Nephron (organoid): ENCODE data around the gene PADI3.

Source experiments
- H3K27ac Mint-ChIP-seq, 3 experiments: 2 replicates each; pipeline ENCODE4 v1.8.0; 2020; ENCODE audit warnings: mixed read lengths in 3 of 3, mild to moderate bottlenecking in 2 of 3, moderate library complexity in 1 of 3
- H3K27me3 Mint-ChIP-seq: 2 replicates; pipeline ENCODE4 v1.8.0; 2021; ENCODE audit warnings: low read depth, mild to moderate bottlenecking, moderate library complexity, mixed read lengths
- H3K36me3 Mint-ChIP-seq: 2 replicates; pipeline ENCODE4 v1.8.0; 2020; ENCODE audit warnings: low read depth, mixed read lengths
- H3K4me1 Mint-ChIP-seq: 2 replicates; pipeline ENCODE4 v1.8.0; 2020; ENCODE audit warnings: mixed read lengths
- H3K4me3 Mint-ChIP-seq, 3 experiments: 2 replicates each; pipeline ENCODE4 v1.8.0; 2020; ENCODE audit warnings: mild to moderate bottlenecking in 3 of 3, mixed read lengths in 3 of 3, moderate library complexity in 2 of 3
- H3K9me3 Mint-ChIP-seq: 2 replicates; pipeline ENCODE4 v1.8.0; 2020; ENCODE audit warnings: mixed read lengths
- CTCF ChIP-seq, 3 experiments: fragments of 200-600 bp; sonication (generic); IDR thresholded peaks; one replicate each; pipeline ENCODE4 v1.5.0; 2021; ENCODE audit warnings: antibody characterized with exemption in 3 of 3; ENCODE audit not compliant: unreplicated experiment in 3 of 3

The PADI3 gene

GRCh38 chr1:17310068-17310640, 61.3 kb downstream of the PADI3 start:
- peaks cover 3% of the 10 kb centered on the region for H3K9me3 Mint-ChIP-seq
- H3K27ac Mint-ChIP-seq: no peak overlapping the region
- TF ChIP-seq CTCF (IDR thresholded peaks at IDR 0.05; ENCODE audit: unreplicated experiment in 3 of 3): no peak
- no peaks in the 10 kb centered on the region for H3K36me3 Mint-ChIP-seq
- H3K27me3 Mint-ChIP-seq: peaks cover 28% of the 10 kb centered on the region
- H3K4me3 Mint-ChIP-seq: no peak overlapping the region
- peaks cover 5% of the 10 kb centered on the region for H3K4me1 Mint-ChIP-seq

GRCh38 chr1:17313530-17314309, 64.8 kb downstream of the PADI3 start:
- Mint-ChIP-seq H3K9me3 (no peaks in the 10 kb centered on the region), H3K27me3 (peaks cover 35% of the 10 kb centered on the region), H3K4me1 (peaks cover 5% of the 10 kb centered on the region), H3K4me3 (no peak overlapping the region), H3K27ac (no peak overlapping the region), H3K36me3 (no peaks in the 10 kb centered on the region)
- TF ChIP-seq CTCF (IDR thresholded peaks at IDR 0.05; ENCODE audit: unreplicated experiment in 3 of 3): no peak

DNA sequence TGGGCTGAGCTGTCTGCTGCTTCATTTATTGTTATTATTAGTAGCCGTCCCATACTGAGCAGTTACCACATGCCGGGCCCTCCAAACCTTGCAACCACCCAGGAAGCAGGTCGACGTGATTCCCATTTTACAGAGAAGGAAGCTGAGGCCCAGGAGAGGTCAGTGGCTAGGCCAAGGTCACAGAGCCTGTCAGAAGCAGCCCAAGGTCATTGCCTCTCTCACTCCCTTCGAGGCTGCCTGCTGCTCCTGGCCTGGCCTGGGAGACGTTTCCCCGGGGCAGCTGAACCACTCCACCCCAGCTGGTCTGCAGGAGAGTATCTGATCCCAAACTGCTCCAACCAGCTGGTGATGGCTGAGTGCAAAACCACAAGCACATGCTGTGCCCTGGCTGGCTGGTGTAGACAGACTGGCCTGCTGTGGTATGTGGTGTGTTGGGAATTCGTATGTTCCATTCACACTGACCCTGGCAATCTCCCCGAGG, 65.6 kb downstream of the PADI3 start:
- peaks cover under 1% of the 10 kb centered on the region for H3K4me1 Mint-ChIP-seq
- H3K9me3 Mint-ChIP-seq: no peaks in the 10 kb centered on the region
- no peaks in the 10 kb centered on the region for H3K36me3 Mint-ChIP-seq
- peaks cover 35% of the 10 kb centered on the region for H3K27me3 Mint-ChIP-seq
- H3K27ac Mint-ChIP-seq: no peak overlapping the region
- no peak for TF ChIP-seq CTCF (IDR thresholded peaks at IDR 0.05; ENCODE audit: unreplicated experiment in 3 of 3)
- H3K4me3 Mint-ChIP-seq: no peak overlapping the region

DNA sequence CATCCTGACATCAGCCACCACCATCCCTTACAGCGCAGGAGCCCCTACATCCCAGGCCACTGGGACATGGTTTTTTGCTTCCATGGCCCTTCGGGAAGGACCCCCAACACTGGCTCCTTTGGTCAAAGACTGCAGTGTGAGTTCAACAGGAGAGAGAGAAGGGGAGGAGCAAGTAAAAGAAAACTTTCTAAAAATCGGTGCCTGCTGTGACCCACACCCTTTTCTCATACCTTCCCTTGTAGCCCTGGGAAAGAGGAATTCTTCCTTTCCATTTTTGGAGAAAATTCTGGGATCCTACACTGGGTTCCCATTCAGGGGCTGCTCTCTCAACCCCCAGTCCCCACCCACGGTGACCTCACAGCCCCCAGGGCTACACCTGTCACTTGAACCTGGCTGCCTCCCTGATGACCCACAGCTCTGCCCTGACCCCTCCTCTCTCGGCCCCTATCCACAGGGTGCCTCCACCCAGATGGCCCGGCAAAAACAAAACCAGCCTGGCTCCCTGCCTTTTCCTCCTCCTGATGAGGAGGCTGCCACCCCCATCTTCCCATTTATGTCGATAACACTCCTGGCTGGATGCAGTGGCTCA, 66.7 kb downstream of the PADI3 start:
- Mint-ChIP-seq H3K9me3 (peaks cover 1% of the 10 kb centered on the region), H3K27me3 (peaks cover 29% of the 10 kb centered on the region), H3K4me1 (no peaks in the 10 kb centered on the region), H3K36me3 (no peaks in the 10 kb centered on the region), H3K4me3 (no peak overlapping the region), H3K27ac (no peak overlapping the region)
- TF ChIP-seq CTCF (IDR thresholded peaks at IDR 0.05; ENCODE audit: unreplicated experiment in 3 of 3): no peak

DNA sequence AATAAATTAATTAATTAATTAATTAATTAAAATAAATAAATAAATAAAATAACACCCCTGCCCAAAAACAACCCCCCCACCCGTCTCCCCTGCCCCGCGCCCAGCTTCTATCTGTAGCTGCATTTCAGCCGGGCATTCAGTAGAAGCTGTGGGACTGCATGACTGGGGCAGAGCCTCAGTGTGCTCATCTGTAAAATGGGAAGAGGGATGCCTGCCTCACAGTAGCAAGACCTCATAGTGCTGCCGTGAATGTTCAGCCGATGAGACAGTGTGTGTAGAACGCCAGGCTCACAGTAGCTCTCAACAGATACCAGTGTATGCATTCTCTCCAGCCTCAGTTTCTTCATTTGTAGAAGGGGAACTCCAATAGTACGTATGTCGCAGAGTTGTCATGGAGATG, 67.8 kb downstream of the PADI3 start:
- H3K27ac Mint-ChIP-seq: no peak overlapping the region
- no peaks in the 10 kb centered on the region for H3K4me1 Mint-ChIP-seq
- peaks cover 29% of the 10 kb centered on the region for H3K27me3 Mint-ChIP-seq
- no peaks in the 10 kb centered on the region for H3K36me3 Mint-ChIP-seq
- TF ChIP-seq CTCF (IDR thresholded peaks at IDR 0.05; ENCODE audit: unreplicated experiment in 3 of 3): no peak
- H3K4me3 Mint-ChIP-seq: no peak overlapping the region
- H3K9me3 Mint-ChIP-seq: peaks cover 4% of the 10 kb centered on the region
